RWPE1 (cell line): ENCODE results near the gene HSPA6.

Experiments used
- CTCF ChIA-PET: fragments of 350-600 bp; sonication (Branson Sonifier 250); formaldehyde crosslinking; extraction: SDS; loops from one replicate; lab custom pipeline; 2021; lab: Yijun Ruan, JAX
- POLR2A ChIA-PET: fragments of 400-600 bp; formaldehyde crosslinking; extraction: SDS; loops from one replicate; lab custom pipeline; 2020; ENCODE audit warnings: antibody characterized with exemption; ENCODE audit not compliant: low non-redundant PET; lab: Yijun Ruan, JAX
- DNase-seq: peaks from one replicate; pipeline ENCODE4 v3.0.0; 2012; ENCODE audit warnings: low spot score
- H3K27ac ChIP-seq: fragments of 450-650 bp; 2 replicates; pipeline ENCODE4 v1.5.1; 2017
- TF ChIP-seq, protein P1 (sequence below): fragments of 450-650 bp; conservative IDR thresholded peaks from 2 replicates; pipeline ENCODE4 v1.5.1; 2017; ENCODE audit warnings: low read depth, mild to moderate bottlenecking

HSPA6 gene

DNA sequence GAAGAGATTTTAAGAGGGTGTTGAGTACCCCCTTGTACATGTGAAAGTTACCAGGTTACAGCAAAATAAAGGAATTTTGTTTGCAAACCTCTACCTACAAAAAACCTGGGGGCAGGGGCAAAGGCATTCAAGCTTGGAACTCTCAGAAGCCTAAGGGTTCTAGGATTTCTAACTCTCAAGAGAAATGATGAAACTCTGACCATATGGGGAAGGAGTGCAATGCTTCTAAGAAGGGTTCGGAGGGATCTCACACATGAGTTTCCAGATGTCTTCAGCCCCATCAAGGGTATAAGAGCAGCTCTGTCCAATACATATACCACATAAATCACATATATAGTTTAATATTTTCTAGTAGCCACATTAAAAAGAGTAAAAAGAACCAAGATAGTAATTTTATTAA is 26.4 kb upstream of the HSPA6 start:
- no peak for DNase-seq
- TF ChIP-seq, protein P1, sequence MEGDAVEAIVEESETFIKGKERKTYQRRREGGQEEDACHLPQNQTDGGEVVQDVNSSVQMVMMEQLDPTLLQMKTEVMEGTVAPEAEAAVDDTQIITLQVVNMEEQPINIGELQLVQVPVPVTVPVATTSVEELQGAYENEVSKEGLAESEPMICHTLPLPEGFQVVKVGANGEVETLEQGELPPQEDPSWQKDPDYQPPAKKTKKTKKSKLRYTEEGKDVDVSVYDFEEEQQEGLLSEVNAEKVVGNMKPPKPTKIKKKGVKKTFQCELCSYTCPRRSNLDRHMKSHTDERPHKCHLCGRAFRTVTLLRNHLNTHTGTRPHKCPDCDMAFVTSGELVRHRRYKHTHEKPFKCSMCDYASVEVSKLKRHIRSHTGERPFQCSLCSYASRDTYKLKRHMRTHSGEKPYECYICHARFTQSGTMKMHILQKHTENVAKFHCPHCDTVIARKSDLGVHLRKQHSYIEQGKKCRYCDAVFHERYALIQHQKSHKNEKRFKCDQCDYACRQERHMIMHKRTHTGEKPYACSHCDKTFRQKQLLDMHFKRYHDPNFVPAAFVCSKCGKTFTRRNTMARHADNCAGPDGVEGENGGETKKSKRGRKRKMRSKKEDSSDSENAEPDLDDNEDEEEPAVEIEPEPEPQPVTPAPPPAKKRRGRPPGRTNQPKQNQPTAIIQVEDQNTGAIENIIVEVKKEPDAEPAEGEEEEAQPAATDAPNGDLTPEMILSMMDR, result no peak
- H3K27ac ChIP-seq, result no peak overlapping the region
- ChIA-PET POLR2A (no interaction called here), CTCF (interaction anchor here (0.7 kb wide), 1 partner anchor 11 kb away, joined by 4 read pairs; no protein-coding TSS in a partner anchor)

DNA sequence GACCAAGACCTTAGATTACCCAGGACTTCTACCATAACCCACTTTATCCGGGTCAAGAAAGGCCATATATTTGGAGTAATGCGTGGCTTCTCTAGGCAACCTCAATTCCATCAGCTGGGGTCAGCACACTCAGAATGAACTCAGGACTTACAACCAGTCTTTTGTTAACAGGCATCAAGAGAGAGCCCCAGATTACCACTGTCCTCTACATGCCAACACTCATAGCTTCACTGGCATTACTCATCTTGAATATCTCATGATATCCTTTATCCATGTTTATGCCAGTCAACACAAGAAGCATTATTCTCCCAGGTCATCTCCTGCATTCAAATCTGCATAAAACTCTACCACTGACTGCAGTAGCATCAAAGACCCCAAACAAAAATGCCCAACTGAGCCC is 25.7 kb upstream of the HSPA6 start:
- TF ChIP-seq, protein P1, result no peak
- no peak for DNase-seq
- CTCF ChIA-PET, result interaction anchor here (0.6 kb wide), 1 partner anchor 484 kb away, joined by 4 read pairs; no protein-coding TSS in a partner anchor
- H3K27ac ChIP-seq, result no peak overlapping the region
- POLR2A ChIA-PET, result no interaction called here

DNA sequence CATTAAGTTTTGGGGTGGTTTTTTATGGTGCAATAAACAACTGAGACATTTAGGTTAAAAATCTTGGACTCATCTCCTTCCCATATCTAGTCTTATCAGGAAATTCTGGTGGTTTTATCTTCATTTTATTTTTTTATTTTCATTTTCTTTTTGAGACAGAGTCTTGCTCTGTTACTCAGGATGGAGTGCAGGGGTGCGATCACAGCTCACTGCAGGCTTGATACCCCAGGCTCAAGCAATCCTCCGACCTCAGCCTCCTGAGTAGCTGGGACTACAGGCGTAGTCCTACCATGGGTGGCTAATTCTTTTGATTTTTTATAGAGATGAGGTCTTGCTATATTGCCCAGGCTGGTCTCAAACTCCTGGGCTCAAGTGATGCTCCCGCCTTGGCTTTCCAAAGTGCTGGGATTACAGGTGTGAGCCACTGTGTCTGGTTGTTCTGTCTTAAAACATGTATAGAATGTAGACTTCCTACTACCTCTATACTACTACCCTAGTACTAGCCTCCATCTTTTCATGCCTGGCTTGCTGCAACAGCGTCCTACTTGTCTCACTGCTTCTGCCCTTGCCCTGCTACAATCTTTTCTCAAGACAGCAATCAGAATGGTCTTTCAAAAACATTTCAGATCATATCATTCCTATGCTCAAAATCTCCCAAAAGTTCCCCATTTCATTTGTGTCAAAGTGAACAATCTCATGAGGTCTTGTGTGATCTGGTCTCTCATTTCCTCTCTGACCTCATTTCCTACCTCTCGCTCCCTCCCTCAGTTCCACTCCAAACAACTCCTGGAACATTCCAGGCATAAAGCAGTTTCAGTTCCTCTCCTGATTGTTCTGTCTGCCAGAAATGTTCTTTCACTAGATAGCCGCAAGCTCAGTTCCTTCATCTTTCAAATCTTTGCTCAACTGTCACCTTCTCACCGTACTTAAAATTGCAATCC is 25.0 kb upstream of the HSPA6 start:
- DNase-seq, result no peak
- TF ChIP-seq, protein P1, result no peak
- H3K27ac ChIP-seq, result no peak overlapping the region
- POLR2A ChIA-PET, result no interaction called here
- CTCF ChIA-PET, result no interaction called here

DNA sequence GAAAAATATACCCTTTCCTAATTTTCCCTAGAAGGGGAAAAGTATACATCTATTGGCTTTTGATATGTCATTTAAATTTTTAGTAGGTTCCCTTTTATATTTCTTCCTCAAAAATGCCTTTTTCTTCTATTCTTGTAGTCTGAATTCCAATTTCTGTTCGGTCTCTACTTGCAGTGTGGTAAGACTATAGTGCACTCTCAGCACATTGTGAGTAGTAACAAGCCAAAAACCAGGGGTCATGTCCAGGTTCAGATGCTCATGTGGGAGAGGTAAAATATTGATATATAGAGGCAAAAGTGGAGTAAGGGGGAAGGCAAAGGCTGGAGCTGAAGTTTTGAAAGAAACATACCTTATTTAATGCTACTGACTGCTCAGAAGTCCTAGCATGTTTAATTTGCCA is 23.1 kb upstream of the HSPA6 start:
- TF ChIP-seq, protein P1, result no peak
- DNase-seq, result no peak
- ChIA-PET CTCF (no interaction called here), POLR2A (no interaction called here)
- no peak overlapping the region for H3K27ac ChIP-seq

DNA sequence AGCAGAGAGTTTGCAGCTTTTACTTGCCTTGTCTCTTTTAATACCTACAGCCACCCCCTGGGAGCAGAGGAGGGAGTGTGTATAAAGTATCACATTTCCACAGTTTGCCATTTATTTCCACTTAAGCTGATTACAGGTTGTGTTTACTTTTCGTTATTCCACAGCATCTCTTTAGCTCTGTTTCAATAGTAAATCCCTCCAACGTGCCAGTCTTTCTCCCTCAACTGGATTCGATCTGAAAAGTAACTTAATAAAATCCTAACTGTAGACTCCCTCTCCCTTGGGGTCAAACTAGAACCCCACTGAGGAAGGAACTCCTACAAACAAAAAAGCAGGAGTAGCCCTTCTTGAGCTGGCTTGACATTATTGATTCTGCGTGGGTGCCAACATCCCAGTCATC is 22.2 kb upstream of the HSPA6 start:
- POLR2A ChIA-PET, result no interaction called here
- H3K27ac ChIP-seq, result no peak overlapping the region
- TF ChIP-seq, protein P1, result no peak
- DNase-seq, result no peak
- CTCF ChIA-PET, result interaction anchor here (0.6 kb wide), 1 partner anchor 95 kb away, joined by 3 read pairs; no protein-coding TSS in a partner anchor

DNA sequence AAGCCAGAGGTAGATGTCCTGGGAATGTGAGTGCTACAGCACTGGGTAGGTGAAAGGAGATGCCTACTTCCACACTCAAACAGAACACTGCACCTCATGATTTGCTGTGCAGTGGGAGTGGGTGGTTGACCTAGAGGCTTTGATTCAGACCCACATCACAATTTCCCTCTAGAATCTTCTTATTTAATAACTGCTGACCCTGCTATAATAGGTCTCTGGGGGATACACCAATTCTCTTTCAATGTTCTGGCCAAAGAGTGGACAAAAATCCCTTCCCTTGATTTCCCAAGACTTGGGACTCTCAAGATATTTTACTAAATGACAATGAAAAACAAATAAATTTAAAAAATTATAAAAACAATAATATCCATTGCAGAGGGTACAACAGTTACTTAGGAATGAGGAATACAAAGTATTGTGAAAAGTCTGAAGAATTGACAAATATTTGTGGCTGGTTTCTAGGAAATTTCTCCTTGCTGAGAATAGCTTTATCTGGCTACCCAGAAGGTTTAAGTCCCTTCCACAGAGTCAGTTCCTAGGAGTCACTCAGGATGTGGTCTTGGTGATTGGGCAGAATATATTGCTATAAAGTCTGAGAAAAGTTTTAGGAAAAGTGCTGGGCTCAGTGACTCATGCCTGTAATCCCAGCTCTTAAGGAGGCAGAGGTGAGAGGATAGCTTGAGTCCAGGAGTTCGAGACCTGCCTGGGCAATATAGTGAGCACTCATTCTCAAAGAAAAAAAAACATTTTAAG is 21.5 kb upstream of the HSPA6 start:
- H3K27ac ChIP-seq, result no peak overlapping the region
- DNase-seq, result no peak
- ChIA-PET POLR2A (no interaction called here), CTCF (interaction anchor here (0.6 kb wide), 1 partner anchor 95 kb away, joined by 3 read pairs; no protein-coding TSS in a partner anchor)
- TF ChIP-seq, protein P1, result no peak
